IPS-15b (cell line): ENCODE measurements around the gene MED27.
A peak's percentile ranks its signal among the peaks of the same experiment; 100 is the strongest.

Source experiments
- H3K27me3 ChIP-seq: one replicate; pipeline ENCODE4 v1.6.1; 2013; ENCODE audit warnings: low read length; ENCODE audit not compliant: control insufficient read depth, insufficient read depth
- H3K36me3 ChIP-seq: one replicate; pipeline ENCODE4 v1.6.1; 2013; ENCODE audit warnings: low read length; ENCODE audit not compliant: control insufficient read depth, insufficient read depth
- H3K4me1 ChIP-seq: one replicate; pipeline ENCODE4 v1.6.1; 2013; ENCODE audit warnings: mild to moderate bottlenecking, low read length; ENCODE audit not compliant: control insufficient read depth, insufficient read depth
- H3K4me3 ChIP-seq: one replicate; pipeline ENCODE4 v1.5.1; 2013; ENCODE audit warnings: low read depth, low read length
- H3K9ac ChIP-seq: one replicate; pipeline ENCODE4 v1.6.1; 2013; ENCODE audit warnings: low read depth, mild to moderate bottlenecking, low read length
- H3K9me3 ChIP-seq: one replicate; pipeline ENCODE4 v1.6.1; 2013; ENCODE audit warnings: mild to moderate bottlenecking, low read length; ENCODE audit not compliant: control insufficient read depth, insufficient read depth

MED27 gene

GRCh38 chr9:131889437-131890251, 190.0 kb downstream of the MED27 start:
- no peaks in the 10 kb centered on the region for H3K9me3 ChIP-seq
- peaks cover 35% of the 10 kb centered on the region for H3K4me1 ChIP-seq

DNA sequence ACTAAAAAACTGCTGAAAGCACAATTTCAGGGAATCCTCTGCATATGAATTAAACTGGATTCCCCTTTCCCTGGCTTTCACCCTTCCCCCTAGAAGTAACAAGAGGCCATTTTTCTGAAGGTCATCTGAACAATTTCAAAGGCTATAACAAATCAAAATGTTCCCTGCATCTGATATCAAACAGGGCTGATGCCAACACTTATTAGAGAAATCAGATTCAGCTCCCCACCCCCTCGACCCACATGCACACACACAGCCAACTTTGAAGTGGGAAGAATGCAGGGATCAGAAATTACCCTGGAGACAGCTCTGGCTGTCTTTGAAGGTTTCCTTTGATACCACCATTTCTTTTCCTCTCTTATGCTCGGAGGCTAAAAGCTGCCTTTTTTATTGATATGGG, 190.7 kb downstream of the MED27 start:
- Histone ChIP-seq H3K4me3 (no peak overlapping the region), H3K27me3 (no peaks in the 10 kb centered on the region), H3K4me1 (peaks cover 33% of the 10 kb centered on the region), H3K9ac (no peak overlapping the region), H3K9me3 (no peaks in the 10 kb centered on the region), H3K36me3 (no peaks in the 10 kb centered on the region)

More at GRCh38 chr9:131889437-131890251, 190.0 kb downstream of the MED27 start:
- H3K4me3 ChIP-seq: no peak overlapping the region
- H3K9ac ChIP-seq: no peak overlapping the region
- no peaks in the 10 kb centered on the region for H3K36me3 ChIP-seq
- no peaks in the 10 kb centered on the region for H3K27me3 ChIP-seq

DNA sequence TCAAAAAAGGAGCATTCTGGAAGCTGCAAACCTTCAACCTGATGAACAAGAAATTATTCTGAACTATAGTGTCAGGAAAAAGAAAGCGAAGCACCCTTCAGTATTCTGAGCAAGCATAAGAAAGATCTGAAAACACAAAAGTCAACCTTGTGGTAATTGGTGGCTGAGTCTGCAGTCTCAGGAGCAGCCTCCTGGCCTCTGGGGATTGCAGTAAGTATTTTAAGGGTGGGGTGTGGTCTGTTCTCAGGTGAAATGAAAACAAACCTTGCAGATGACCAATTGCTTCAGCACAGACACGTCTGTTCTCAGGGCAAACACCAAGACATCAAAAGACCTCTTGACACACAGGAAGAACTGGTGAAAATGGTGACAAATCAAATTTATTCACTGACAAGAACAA, 192.0 kb downstream of the MED27 start:
- Histone ChIP-seq H3K9ac (no peak overlapping the region), H3K36me3 (no peaks in the 10 kb centered on the region), H3K4me3 (no peak overlapping the region)

GRCh38 chr9:131886826-131887225, 192.8 kb downstream of the MED27 start:
- no peak overlapping the region for H3K4me3 ChIP-seq
- H3K9ac ChIP-seq: no peak overlapping the region
- H3K36me3 ChIP-seq: no peaks in the 10 kb centered on the region
- H3K4me1 ChIP-seq: peaks cover 17% of the 10 kb centered on the region
- H3K27me3 ChIP-seq: no peaks in the 10 kb centered on the region
- H3K9me3 ChIP-seq: no peaks in the 10 kb centered on the region

More for the DNA sequence above, 192.0 kb downstream of the MED27 start:
- Histone ChIP-seq H3K9me3 (no peaks in the 10 kb centered on the region), H3K27me3 (no peaks in the 10 kb centered on the region), H3K4me1 (peaks cover 22% of the 10 kb centered on the region)

DNA sequence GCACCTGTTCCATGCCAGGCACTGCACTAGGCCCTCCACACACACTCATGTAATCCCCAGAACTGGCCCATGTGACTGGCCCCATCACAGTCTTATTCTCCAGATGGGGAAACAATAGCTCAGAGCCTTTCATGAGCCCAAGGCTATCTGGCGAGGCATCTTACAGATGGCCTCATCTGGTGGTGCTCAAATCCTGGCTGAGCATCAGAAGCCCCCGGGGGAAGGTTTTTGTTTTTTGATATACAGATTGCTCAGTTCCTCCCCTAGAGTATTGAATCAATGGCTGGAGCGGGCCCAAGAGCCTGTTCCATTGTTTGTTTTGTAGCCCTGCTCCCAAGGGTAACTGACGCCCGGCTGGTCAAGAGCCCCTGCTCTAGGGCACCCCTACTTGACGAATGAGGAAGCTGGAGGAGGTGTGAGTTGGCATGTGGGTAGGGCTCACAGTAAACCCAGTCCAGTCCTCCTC, 194.5 kb downstream of the MED27 start:
- Histone ChIP-seq H3K4me1 (peaks cover 28% of the 10 kb centered on the region), H3K9me3 (no peaks in the 10 kb centered on the region)

GRCh38 chr9:131884222-131884621, 195.4 kb downstream of the MED27 start:
- H3K4me1 ChIP-seq: peaks cover 18% of the 10 kb centered on the region

More for the DNA sequence above, 194.5 kb downstream of the MED27 start:
- Histone ChIP-seq H3K36me3 (no peaks in the 10 kb centered on the region), H3K4me3 (no peak overlapping the region), H3K27me3 (no peaks in the 10 kb centered on the region), H3K9ac (no peak overlapping the region)

GRCh38 chr9:131880833-131881583, 198.7 kb downstream of the MED27 start:
- no peaks in the 10 kb centered on the region for H3K27me3 ChIP-seq

More at GRCh38 chr9:131884222-131884621, 195.4 kb downstream of the MED27 start:
- H3K9me3 ChIP-seq: no peaks in the 10 kb centered on the region
- H3K27me3 ChIP-seq: no peaks in the 10 kb centered on the region
- H3K4me3 ChIP-seq: no peak overlapping the region
- no peak overlapping the region for H3K9ac ChIP-seq
- H3K36me3 ChIP-seq: peaks cover 3% of the 10 kb centered on the region

DNA sequence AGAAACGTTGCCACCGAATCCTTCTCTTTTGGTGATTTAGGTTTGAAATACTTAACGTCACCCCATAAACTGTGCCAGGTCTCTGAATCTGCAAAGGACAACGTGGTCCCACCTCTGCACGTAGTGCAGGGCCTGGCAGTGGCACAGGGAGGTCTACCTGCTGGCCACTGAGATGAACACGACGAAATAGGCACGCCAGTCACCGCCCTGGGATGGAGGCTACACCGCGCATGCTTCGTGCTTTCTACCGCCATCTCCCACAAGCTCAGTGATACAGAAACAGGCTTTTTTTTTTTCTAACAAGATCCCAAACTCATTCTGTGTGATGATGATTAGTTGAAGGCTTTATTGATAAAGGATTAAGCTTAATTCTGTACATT, 199.8 kb downstream of the MED27 start:
- peaks cover 3% of the 10 kb centered on the region for H3K36me3 ChIP-seq

More at GRCh38 chr9:131880833-131881583, 198.7 kb downstream of the MED27 start:
- Histone ChIP-seq H3K4me1 (peaks cover 12% of the 10 kb centered on the region), H3K9ac (no peak overlapping the region), H3K4me3 (peak overlapping the region; percentile 4), H3K36me3 (peaks cover 3% of the 10 kb centered on the region), H3K9me3 (no peaks in the 10 kb centered on the region)

DNA sequence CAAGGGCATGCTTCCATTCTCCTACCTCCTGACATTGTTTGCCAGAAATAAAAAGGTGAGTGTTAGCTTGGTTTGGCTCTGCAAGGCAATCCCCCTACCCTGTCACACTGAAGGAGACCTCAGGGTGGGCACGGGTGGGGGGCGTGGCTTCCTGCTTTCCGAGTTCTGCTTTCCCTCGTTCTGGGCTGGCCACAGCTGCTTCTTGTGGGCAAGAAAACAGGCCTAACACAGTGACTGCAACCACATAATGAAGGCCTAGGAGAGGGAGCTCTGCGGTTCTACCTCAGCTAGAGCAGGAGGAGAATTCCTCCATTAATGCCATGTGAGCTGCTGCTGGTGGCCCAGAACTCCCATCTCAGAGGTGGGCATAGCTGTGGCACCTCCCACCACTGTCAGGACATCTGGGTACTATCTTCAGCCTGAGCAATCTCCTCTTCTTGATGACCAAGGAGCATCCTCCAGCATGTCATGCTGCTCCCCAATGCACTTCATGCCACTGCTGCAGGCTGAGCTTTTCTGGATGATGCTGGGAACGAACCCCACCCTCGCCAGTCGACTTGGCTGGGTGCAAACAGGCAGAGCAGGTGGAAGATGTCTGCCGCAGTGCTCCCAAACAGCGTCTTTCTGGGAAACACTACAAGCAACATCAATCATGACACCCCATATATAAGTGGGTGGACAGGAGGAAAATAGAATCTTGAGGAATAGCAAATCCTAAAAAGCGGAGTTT, 200.3 kb downstream of the MED27 start:
- Histone ChIP-seq H3K4me3 (no peak overlapping the region), H3K36me3 (peaks cover 3% of the 10 kb centered on the region), H3K9me3 (no peaks in the 10 kb centered on the region), H3K9ac (no peak overlapping the region), H3K27me3 (no peaks in the 10 kb centered on the region), H3K4me1 (peaks cover 12% of the 10 kb centered on the region)

More for the DNA sequence above, 199.8 kb downstream of the MED27 start:
- H3K4me3 ChIP-seq: no peak overlapping the region
- H3K4me1 ChIP-seq: peaks cover 12% of the 10 kb centered on the region
- no peaks in the 10 kb centered on the region for H3K27me3 ChIP-seq
- H3K9ac ChIP-seq: no peak overlapping the region
- no peaks in the 10 kb centered on the region for H3K9me3 ChIP-seq

DNA sequence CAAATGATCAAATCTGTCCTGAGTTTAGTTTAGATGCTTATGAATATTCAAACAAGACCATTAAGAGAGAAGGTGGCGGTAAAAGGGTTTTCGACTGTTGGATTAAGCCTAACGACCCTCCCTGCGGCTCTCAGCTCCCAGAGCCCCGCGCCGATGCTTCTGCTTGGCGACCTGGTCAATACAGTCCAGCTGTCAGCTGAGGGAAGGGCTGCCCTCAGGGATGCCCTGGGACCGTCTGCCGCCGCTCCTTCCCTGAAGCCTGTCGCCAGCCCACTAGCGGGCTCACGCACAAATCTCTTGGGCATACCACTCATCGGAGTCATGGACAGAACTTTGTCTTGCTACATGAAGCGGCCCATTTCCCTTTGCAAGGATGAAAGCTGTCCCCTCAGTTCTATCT, 203.2 kb downstream of the MED27 start:
- Histone ChIP-seq H3K27me3 (no peaks in the 10 kb centered on the region), H3K9ac (no peak overlapping the region), H3K4me1 (peaks cover 12% of the 10 kb centered on the region)

DNA sequence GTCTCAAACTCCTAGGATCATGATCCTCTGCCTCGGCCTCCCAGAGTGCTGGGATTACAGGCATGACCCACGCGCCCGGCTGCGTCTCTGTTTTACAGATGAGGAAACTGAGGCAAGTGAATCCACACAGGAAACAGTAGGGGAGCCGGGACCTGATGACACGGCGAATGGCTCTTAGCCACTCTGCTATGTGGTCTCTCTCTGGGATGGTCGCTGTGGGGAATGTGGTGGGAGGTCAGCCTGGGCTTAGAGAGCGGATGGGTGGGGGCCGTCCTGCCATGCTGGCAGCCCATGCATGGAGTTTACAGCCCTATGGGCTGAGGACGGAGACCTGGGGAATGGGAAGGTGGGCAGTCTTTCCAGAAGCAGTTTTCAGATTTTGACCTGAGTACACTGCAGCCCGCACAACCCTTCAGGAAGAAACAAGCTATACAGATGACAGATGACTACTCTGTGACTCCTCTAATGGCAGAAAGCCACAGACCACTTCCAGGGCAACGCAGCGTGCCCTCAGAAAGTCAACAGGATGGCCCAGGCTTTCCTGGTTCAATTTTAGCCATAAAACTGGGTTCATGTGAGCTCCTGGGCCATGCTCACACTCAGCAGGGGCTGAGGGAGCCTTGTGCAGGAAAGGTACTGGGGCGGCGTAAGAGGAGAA, 203.7 kb downstream of the MED27 start:
- H3K4me3 ChIP-seq: no peak overlapping the region
- peaks cover 3% of the 10 kb centered on the region for H3K36me3 ChIP-seq
- no peak overlapping the region for H3K9ac ChIP-seq
- H3K27me3 ChIP-seq: no peaks in the 10 kb centered on the region
- H3K9me3 ChIP-seq: no peaks in the 10 kb centered on the region
- H3K4me1 ChIP-seq: peaks cover 7% of the 10 kb centered on the region

More for the DNA sequence above, 203.2 kb downstream of the MED27 start:
- H3K9me3 ChIP-seq: no peaks in the 10 kb centered on the region
- H3K36me3 ChIP-seq: peaks cover 3% of the 10 kb centered on the region
- H3K4me3 ChIP-seq: no peak overlapping the region
